GM15510 (cell line): ENCODE data around the gene AKNA.

Experiments used
- POLR2A ChIP-seq: IDR thresholded peaks from 3 replicates; pipeline ENCODE4 v1.6.1; 2011; ENCODE audit warnings: borderline replicate concordance; ENCODE audit not compliant: insufficient read length; ENCODE audit errors: extremely low read depth

Gene AKNA

GRCh38 chr9:114356792-114357191 lies 31.0 kb downstream of the AKNA start:
- no peak for TF ChIP-seq POLR2A

GRCh38 chr9:114355821-114356220 lies 32.0 kb downstream of the AKNA start:
- TF ChIP-seq POLR2A, result no peak

GRCh38 chr9:114351932-114352331 lies 35.9 kb downstream of the AKNA start:
- TF ChIP-seq POLR2A, result no peak

GRCh38 chr9:114350636-114351401 lies 37.0 kb downstream of the AKNA start:
- no peak for TF ChIP-seq POLR2A

- no peak for TF ChIP-seq POLR2A
Measured at GRCh38 chr9:114349713-114350480, 37.9 kb downstream of the AKNA start.

GRCh38 chr9:114348906-114349482 lies 38.8 kb downstream of the AKNA start:
- peak; percentile 8 for TF ChIP-seq POLR2A

- no peak for TF ChIP-seq POLR2A
Measured at GRCh38 chr9:114348261-114348905, 39.4 kb downstream of the AKNA start.

GRCh38 chr9:114347675-114348074 lies 40.1 kb downstream of the AKNA start:
- no peak for TF ChIP-seq POLR2A

GRCh38 chr9:114346146-114346545 lies 41.6 kb downstream of the AKNA start:
- no peak for TF ChIP-seq POLR2A

GRCh38 chr9:114345493-114346065 lies 42.2 kb downstream of the AKNA start:
- no peak for TF ChIP-seq POLR2A

GRCh38 chr9:114344692-114345091 lies 43.1 kb downstream of the AKNA start:
- TF ChIP-seq POLR2A, result no peak

GRCh38 chr9:114344188-114344566 lies 43.6 kb downstream of the AKNA start:
- TF ChIP-seq POLR2A, result no peak

- no peak for TF ChIP-seq POLR2A
Measured at GRCh38 chr9:114343471-114344187, 44.2 kb downstream of the AKNA start.

GRCh38 chr9:114342755-114343440 lies 44.9 kb downstream of the AKNA start:
- TF ChIP-seq POLR2A, result no peak

GRCh38 chr9:114341991-114342390 lies 45.8 kb downstream of the AKNA start:
- TF ChIP-seq POLR2A, result peak; percentile 7
